Transverse colon (tissue), 4 donors: ENCODE data around the gene TMEM238L. TPM values are rescaled to one million over a fixed set of nuclear protein-coding genes. Genes with fewer than 3 reads are reported as not detected.

ENCODE experiments used
- DNase-seq: peaks from one replicate; pipeline ENCODE4 v3.0.0-alpha.2; 2019
- H3K27ac ChIP-seq, 4 donors: fragments of 200-600 bp; sonication (generic); 2 replicates each; pipeline ENCODE4 v1.5.1; 2016 to 2018; ENCODE audit warnings: inconsistent platforms in 4 of 4
- H3K27me3 ChIP-seq: fragments of 200-600 bp; sonication (generic); 2 replicates; pipeline ENCODE4 v1.5.1; 2017; ENCODE audit warnings: inconsistent platforms
- H3K36me3 ChIP-seq, 4 donors: fragments of 200-600 bp; sonication (generic); 2 replicates each; pipeline ENCODE4 v1.5.1; 2017 to 2019; ENCODE audit warnings: inconsistent platforms in 4 of 4
- H3K4me1 ChIP-seq, 4 donors: fragments of 200-600 bp; sonication (generic); 2 replicates each; pipeline ENCODE4 v1.5.1; 2017 to 2020; ENCODE audit warnings: inconsistent platforms in 4 of 4
- H3K4me3 ChIP-seq, 4 donors: fragments of 200-600 bp; sonication (generic); 1 replicate in 1 of 4; 2 replicates in 3 of 4; pipeline versions ENCODE4 v1.5.1 to v1.6.1; 2017 to 2019; ENCODE audit warnings: inconsistent platforms in 4 of 4
- H3K9me3 ChIP-seq, 2 donors: fragments of 200-600 bp; sonication (generic); 2 replicates each; pipeline ENCODE4 v1.5.1; 2017 to 2019; ENCODE audit warnings: inconsistent platforms in 2 of 2
- CTCF ChIP-seq, 5 experiments: fragments of 200-600 bp in 3 of 5; fragments of 450-650 bp in 2 of 5; sonication (generic) in 3 of 5; IDR thresholded peaks; 1 replicate in 2 of 5; 2 replicates in 3 of 5; pipeline ENCODE4 v1.5.1; 2016 to 2017; ENCODE audit warnings: antibody characterized with exemption in 5 of 5, inconsistent platforms in 3 of 5, mild to moderate bottlenecking in 2 of 5, moderate library complexity in 1 of 5
- EP300 ChIP-seq: sonication (generic); formaldehyde crosslinking; IDR thresholded peaks from one replicate; pipeline ENCODE4 v1.6.1; 2017; ENCODE audit warnings: antibody characterized with exemption, low read depth
- POLR2A ChIP-seq: fragments of 450-650 bp; IDR thresholded peaks from one replicate; pipeline ENCODE4 v1.6.1; 2016; ENCODE audit warnings: antibody characterized with exemption, mild to moderate bottlenecking, moderate library complexity
- POLR2AphosphoS5 ChIP-seq, 3 donors: sonication (generic); formaldehyde crosslinking; IDR thresholded peaks; one replicate each; pipeline ENCODE4 v1.6.1; 2016; ENCODE audit warnings: antibody characterized with exemption in 3 of 3
- WGBS, 2 donors: methylation state at CpG; one replicate each; pipeline ENCODE4 v1.1.5; 2018; ENCODE audit warnings: low coverage in 1 of 2; 5-methylcytosine and 5-hydroxymethylcytosine counted together
- in situ Hi-C, 4 donors: fragments of 200-750 bp; cut with MboI; loops; one replicate each; pipeline versions ENCODE4 v1.15.0 to v1.15.1; 2017; ENCODE audit warnings: low sequenced_read_pairs in 3 of 4, low pct_ligation_motif_present in 1 of 4, low pct_unique_long_range_greater_than_20kb in 1 of 4
- intact Hi-C: fragments of 100-400 bp; cut with DNase I; formaldehyde crosslinking; loops from one replicate; pipeline ENCODE4 v1.15.1; 2023; ENCODE audit warnings: low total_unique reads
- total RNA-seq, 4 donors: library from RNA; depleted of rRNA; stranded (reverse); fragments of >200 nt; gene quantifications; one replicate each; pipeline ENCODE4 v1.1.0, GENCODE V29; 2016

Gene TMEM238L
- total RNA-seq, 4 donors from 2014 or later = 34.4 to 66.5 (median 42.5) TPM

GRCh38 chr17:10775740-10776356 is 28.1 kb downstream of the TMEM238L start:
- H3K27me3 ChIP-seq = no peaks in the 10 kb centered on the region
- no peak for DNase-seq
- in situ Hi-C loops = loop anchor here in 1 of 4 donors (10.0 kb wide), 2 partner anchors 59 to 61 kb away; partner anchors contain the start of gene PIRT
- H3K9me3 ChIP-seq = peaks cover 0 to 2% of the 10 kb centered on the region in 2 donors
- no peaks in the 10 kb centered on the region for H3K36me3 ChIP-seq
- H3K27ac ChIP-seq = peak overlapping the region; percentile 73 to 85 (median 84)
- WGBS, 2 donors = 15 to 44% methylated on average over 2 to 5 of the region's 5 CpGs
- peaks cover 9 to 59% (median 34%) of the 10 kb centered on the region in 4 donors for H3K4me1 ChIP-seq
- TF ChIP-seq POLR2AphosphoS5 (IDR thresholded peaks at IDR 0.05) (peak in 2 of 3 donors; percentile 9 to 27), CTCF (IDR thresholded peaks at IDR 0.05) (no peak)
- H3K4me3 ChIP-seq = no peak overlapping the region
- intact Hi-C loops = no loop called here

- TF ChIP-seq POLR2AphosphoS5 (IDR thresholded peaks at IDR 0.05) (peak in 1 of 3 donors; percentile 67), CTCF (IDR thresholded peaks at IDR 0.05) (no peak), POLR2A (no peak), EP300 (no peak)
- H3K27ac ChIP-seq = peak overlapping the region; percentile 73 to 85 (median 84)
Observed at GRCh38 chr17:10775058-10775457, 28.8 kb downstream of the TMEM238L start.

GRCh38 chr17:10773391-10773790 is 30.5 kb downstream of the TMEM238L start:
- H3K4me1 ChIP-seq = peaks cover 9 to 56% (median 24%) of the 10 kb centered on the region in 4 donors
- TF ChIP-seq EP300 (no peak), POLR2A (no peak), POLR2AphosphoS5 (IDR thresholded peaks at IDR 0.05) (no peak), CTCF (IDR thresholded peaks at IDR 0.05) (no peak)
- H3K27ac ChIP-seq = peak overlapping the region; percentile 56 to 84 (median 76)
- no peak overlapping the region for H3K4me3 ChIP-seq
- in situ Hi-C loops (loop anchor here in 1 of 4 donors (10.0 to 25.0 kb wide), 3 partner anchors 59 to 289 kb away; partner anchors contain the start of gene PIRT), intact Hi-C loops (no loop called here)
- H3K36me3 ChIP-seq = no peaks in the 10 kb centered on the region
- whole genome bisulfite sequencing, 2 donors = 79 to 92% methylated on average over 2 of the region's 2 CpGs
- no peak for DNase-seq
- H3K27me3 ChIP-seq = no peaks in the 10 kb centered on the region
- peaks cover 0 to 2% of the 10 kb centered on the region in 2 donors for H3K9me3 ChIP-seq

More at GRCh38 chr17:10775058-10775457, 28.8 kb downstream of the TMEM238L start:
- Histone ChIP-seq H3K4me1 (peaks cover 9 to 59% (median 33%) of the 10 kb centered on the region in 4 donors), H3K9me3 (peaks cover 0 to 2% of the 10 kb centered on the region in 2 donors), H3K27me3 (no peaks in the 10 kb centered on the region), H3K4me3 (no peak overlapping the region), H3K36me3 (no peaks in the 10 kb centered on the region)
- WGBS, 2 donors = 74 to 81% methylated on average over 4 of the region's 4 CpGs
- DNase-seq = peak; percentile 75
- in situ Hi-C loops (loop anchor here in 1 of 4 donors (10.0 kb wide), 2 partner anchors 60 kb away; partner anchors contain the start of gene PIRT), intact Hi-C loops (no loop called here)

GRCh38 chr17:10772425-10773380 is 31.2 kb downstream of the TMEM238L start:
- H3K36me3 ChIP-seq = no peaks in the 10 kb centered on the region
- H3K9me3 ChIP-seq = peaks cover 0 to 2% of the 10 kb centered on the region in 2 donors
- H3K4me1 ChIP-seq = peaks cover 8 to 49% (median 18%) of the 10 kb centered on the region in 4 donors
- 41 to 44% methylated on average over 8 to 9 of the region's 9 CpGs for WGBS, 2 donors
- DNase-seq = peak; percentile 87
- H3K27ac ChIP-seq = peak overlapping the region; percentile 56 to 84 (median 76)
- intact Hi-C loops = no loop called here
- in situ Hi-C loops = loop anchor here in 1 of 4 donors (10.0 to 25.0 kb wide), 3 partner anchors 58 to 290 kb away; partner anchors contain the start of gene PIRT
- TF ChIP-seq CTCF (IDR thresholded peaks at IDR 0.05) = peak; percentile 75 to 95 (median 81)
- TF ChIP-seq EP300 = no peak
- no peak for TF ChIP-seq POLR2A
- H3K4me3 ChIP-seq = no peak overlapping the region
- no peaks in the 10 kb centered on the region for H3K27me3 ChIP-seq
